Neural cell (in vitro differentiated cells): ENCODE data around the gene PHACTR2. TPM values are rescaled to one million over a fixed set of nuclear protein-coding genes. Genes with fewer than 3 reads are reported as not detected.

Experiments used
- H2AFZ ChIP-seq: fragments of 200-600, 300-800 bp; sonication (generic), shearing (Covaris generic); 2 replicates; pipeline ENCODE4 v1.6.0; 2014; ENCODE audit warnings: low read depth, mild to moderate bottlenecking, antibody characterized with exemption, low read length, moderate library complexity
- H3F3A ChIP-seq: fragments of 200-600 bp; shearing (Covaris generic); 2 replicates; pipeline ENCODE4 v1.6.1; 2016; ENCODE audit warnings: mild to moderate bottlenecking, moderate library complexity, mixed read lengths, antibody characterized with exemption, low read length; ENCODE audit not compliant: insufficient read depth, poor library complexity, severe bottlenecking
- H3K27ac ChIP-seq: fragments of 200-600, 300-800 bp; sonication (generic), shearing (Covaris generic); 2 replicates; pipeline ENCODE4 v1.5.1; 2014; ENCODE audit warnings: mild to moderate bottlenecking, low read length, moderate library complexity
- H3K27me3 ChIP-seq: fragments of 300-800, 200-600 bp; sonication (generic), shearing (Covaris generic); 2 replicates; pipeline ENCODE4 v1.6.0; 2014; ENCODE audit warnings: mild to moderate bottlenecking, low read depth, low read length, moderate library complexity; ENCODE audit not compliant: insufficient read depth
- H3K36me3 ChIP-seq: fragments of 300-800, 200-600 bp; sonication (generic), shearing (Covaris generic); 2 replicates; pipeline ENCODE4 v1.5.1; 2014; ENCODE audit warnings: mild to moderate bottlenecking, antibody characterized with exemption, low read length, moderate library complexity; ENCODE audit not compliant: insufficient read depth
- H3K4me2 ChIP-seq: fragments of 300-800, 200-600 bp; sonication (generic), shearing (Covaris generic); 2 replicates; pipeline ENCODE4 v1.6.0; 2014; ENCODE audit warnings: mild to moderate bottlenecking, low read length
- H3K4me3 ChIP-seq: fragments of 300-800, 200-600 bp; sonication (generic), shearing (Covaris generic); 2 replicates; pipeline ENCODE4 v1.5.1; 2014; ENCODE audit warnings: mild to moderate bottlenecking, low read length, moderate library complexity
- H3K79me2 ChIP-seq: fragments of 200-600 bp; shearing (Covaris generic); replicated peaks from 2 replicates; pipeline ENCODE4 v1.6.0; 2014; ENCODE audit warnings: mild to moderate bottlenecking, low read length, moderate library complexity; ENCODE audit not compliant: insufficient read depth
- H3K9ac ChIP-seq: fragments of 300-800, 200-600 bp; sonication (generic), shearing (Covaris generic); 2 replicates; pipeline ENCODE4 v1.6.1; 2016; ENCODE audit warnings: mild to moderate bottlenecking, low read length, mixed read lengths
- H3K9me2 ChIP-seq: fragments of 200-600 bp; shearing (Covaris generic); 2 replicates; pipeline ENCODE4 v1.6.1; 2016; ENCODE audit warnings: mild to moderate bottlenecking, low read length, mixed read lengths; ENCODE audit not compliant: insufficient read depth
- H3K9me3 ChIP-seq: fragments of 200-600, 300-800 bp; sonication (generic), shearing (Covaris generic); 2 replicates; pipeline ENCODE4 v1.6.1; 2016; ENCODE audit warnings: mild to moderate bottlenecking, mixed run types, low read length, moderate library complexity, mixed read lengths
- H4K20me1 ChIP-seq: fragments of 200-600 bp; shearing (Covaris generic); 2 replicates; pipeline ENCODE4 v1.6.1; 2016; ENCODE audit warnings: mild to moderate bottlenecking, mixed run types; ENCODE audit not compliant: insufficient read depth
- EP300 ChIP-seq: fragments of 450-650 bp; conservative IDR thresholded peaks from 2 replicates; pipeline ENCODE4 v1.6.1; 2014; ENCODE audit warnings: antibody characterized with exemption, mild to moderate bottlenecking, moderate library complexity; ENCODE audit not compliant: poor library complexity, severe bottlenecking
- EZH2 ChIP-seq: fragments of 200-600, 300-800 bp; shearing (Covaris generic), sonication (generic); IDR thresholded peaks from 2 replicates; pipeline ENCODE4 v1.6.1; 2014; ENCODE audit warnings: antibody characterized with exemption, low read length, borderline replicate concordance, mild to moderate bottlenecking; ENCODE audit not compliant: insufficient read depth, poor library complexity, severe bottlenecking
- MXI1 ChIP-seq: fragments of 450-650 bp; conservative IDR thresholded peaks from 2 replicates; pipeline ENCODE4 v1.6.1; 2014; ENCODE audit warnings: antibody characterized with exemption, mild to moderate bottlenecking; ENCODE audit not compliant: poor library complexity, severe bottlenecking
- POLR2AphosphoS5 ChIP-seq: IDR thresholded peaks from 2 replicates; pipeline ENCODE4 v1.6.1; 2012
- RAD21 ChIP-seq: fragments of 450-650 bp; conservative IDR thresholded peaks from 2 replicates; pipeline ENCODE4 v1.6.1; 2014; ENCODE audit warnings: antibody characterized with exemption, mild to moderate bottlenecking, moderate library complexity
- SMC3 ChIP-seq: fragments of 450-650 bp; conservative IDR thresholded peaks from 2 replicates; pipeline ENCODE4 v1.6.1; 2014; ENCODE audit warnings: antibody characterized with exemption, mild to moderate bottlenecking, moderate library complexity; ENCODE audit not compliant: poor library complexity
- TAF1 ChIP-seq: IDR thresholded peaks from 2 replicates; pipeline ENCODE4 v1.6.1; 2012; ENCODE audit warnings: low read depth
- polyA plus RNA-seq: library from polyadenylated mRNA; depleted of rRNA; stranded (reverse); fragments of >200 nt; gene quantifications from 2 replicates; pipeline ENCODE4 v1.2.3, GENCODE V29; 2014
- TF ChIP-seq, protein P1 (sequence below): fragments of 450-650 bp; IDR thresholded peaks from 2 replicates; pipeline ENCODE4 v1.5.1; 2014; ENCODE audit warnings: antibody characterized with exemption, mild to moderate bottlenecking, moderate library complexity; ENCODE audit not compliant: poor library complexity, severe bottlenecking
- TF ChIP-seq, protein P2 (sequence below): IDR thresholded peaks from 2 replicates; pipeline ENCODE4 v1.6.1; 2012; ENCODE audit warnings: borderline replicate concordance

PHACTR2 gene
- polyA plus RNA-seq, 1 donor from 2014 or later = 2.8 TPM

DNA sequence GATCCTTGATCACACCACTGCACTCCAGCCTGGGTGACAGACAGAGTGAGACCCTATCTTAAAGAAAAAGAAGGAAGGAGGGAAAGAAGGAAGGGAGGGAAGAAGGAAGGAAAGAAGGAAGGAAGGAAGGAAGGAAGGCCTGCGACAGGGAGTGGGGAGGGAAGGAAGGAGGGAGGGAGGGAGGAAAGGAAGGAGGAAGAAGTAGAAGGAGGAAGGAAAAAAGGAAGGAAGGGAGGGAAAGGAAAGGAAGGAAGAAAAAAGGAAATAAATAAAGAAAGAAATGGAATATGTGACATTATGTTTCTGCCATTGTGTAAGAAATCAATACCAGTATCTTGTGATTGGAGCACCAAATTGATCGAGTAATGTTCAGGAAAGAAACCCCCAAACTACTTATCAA is 16.2 kb downstream of the PHACTR2 start:
- H3K27me3 ChIP-seq = no peaks in the 10 kb centered on the region
- H3K4me2 ChIP-seq = no peak overlapping the region
- no peak overlapping the region for H3K27ac ChIP-seq
- no peaks in the 10 kb centered on the region for H3K9me3 ChIP-seq
- no peak overlapping the region for H3K9ac ChIP-seq
- H2AFZ ChIP-seq = no peak overlapping the region
- TF ChIP-seq SMC3 (no peak), POLR2AphosphoS5 (no peak), RAD21 (no peak), TAF1 (no peak), EP300 (no peak), EZH2 (no peak), MXI1 (no peak)
- TF ChIP-seq, protein P1, sequence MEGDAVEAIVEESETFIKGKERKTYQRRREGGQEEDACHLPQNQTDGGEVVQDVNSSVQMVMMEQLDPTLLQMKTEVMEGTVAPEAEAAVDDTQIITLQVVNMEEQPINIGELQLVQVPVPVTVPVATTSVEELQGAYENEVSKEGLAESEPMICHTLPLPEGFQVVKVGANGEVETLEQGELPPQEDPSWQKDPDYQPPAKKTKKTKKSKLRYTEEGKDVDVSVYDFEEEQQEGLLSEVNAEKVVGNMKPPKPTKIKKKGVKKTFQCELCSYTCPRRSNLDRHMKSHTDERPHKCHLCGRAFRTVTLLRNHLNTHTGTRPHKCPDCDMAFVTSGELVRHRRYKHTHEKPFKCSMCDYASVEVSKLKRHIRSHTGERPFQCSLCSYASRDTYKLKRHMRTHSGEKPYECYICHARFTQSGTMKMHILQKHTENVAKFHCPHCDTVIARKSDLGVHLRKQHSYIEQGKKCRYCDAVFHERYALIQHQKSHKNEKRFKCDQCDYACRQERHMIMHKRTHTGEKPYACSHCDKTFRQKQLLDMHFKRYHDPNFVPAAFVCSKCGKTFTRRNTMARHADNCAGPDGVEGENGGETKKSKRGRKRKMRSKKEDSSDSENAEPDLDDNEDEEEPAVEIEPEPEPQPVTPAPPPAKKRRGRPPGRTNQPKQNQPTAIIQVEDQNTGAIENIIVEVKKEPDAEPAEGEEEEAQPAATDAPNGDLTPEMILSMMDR = no peak
- TF ChIP-seq, protein P2, sequence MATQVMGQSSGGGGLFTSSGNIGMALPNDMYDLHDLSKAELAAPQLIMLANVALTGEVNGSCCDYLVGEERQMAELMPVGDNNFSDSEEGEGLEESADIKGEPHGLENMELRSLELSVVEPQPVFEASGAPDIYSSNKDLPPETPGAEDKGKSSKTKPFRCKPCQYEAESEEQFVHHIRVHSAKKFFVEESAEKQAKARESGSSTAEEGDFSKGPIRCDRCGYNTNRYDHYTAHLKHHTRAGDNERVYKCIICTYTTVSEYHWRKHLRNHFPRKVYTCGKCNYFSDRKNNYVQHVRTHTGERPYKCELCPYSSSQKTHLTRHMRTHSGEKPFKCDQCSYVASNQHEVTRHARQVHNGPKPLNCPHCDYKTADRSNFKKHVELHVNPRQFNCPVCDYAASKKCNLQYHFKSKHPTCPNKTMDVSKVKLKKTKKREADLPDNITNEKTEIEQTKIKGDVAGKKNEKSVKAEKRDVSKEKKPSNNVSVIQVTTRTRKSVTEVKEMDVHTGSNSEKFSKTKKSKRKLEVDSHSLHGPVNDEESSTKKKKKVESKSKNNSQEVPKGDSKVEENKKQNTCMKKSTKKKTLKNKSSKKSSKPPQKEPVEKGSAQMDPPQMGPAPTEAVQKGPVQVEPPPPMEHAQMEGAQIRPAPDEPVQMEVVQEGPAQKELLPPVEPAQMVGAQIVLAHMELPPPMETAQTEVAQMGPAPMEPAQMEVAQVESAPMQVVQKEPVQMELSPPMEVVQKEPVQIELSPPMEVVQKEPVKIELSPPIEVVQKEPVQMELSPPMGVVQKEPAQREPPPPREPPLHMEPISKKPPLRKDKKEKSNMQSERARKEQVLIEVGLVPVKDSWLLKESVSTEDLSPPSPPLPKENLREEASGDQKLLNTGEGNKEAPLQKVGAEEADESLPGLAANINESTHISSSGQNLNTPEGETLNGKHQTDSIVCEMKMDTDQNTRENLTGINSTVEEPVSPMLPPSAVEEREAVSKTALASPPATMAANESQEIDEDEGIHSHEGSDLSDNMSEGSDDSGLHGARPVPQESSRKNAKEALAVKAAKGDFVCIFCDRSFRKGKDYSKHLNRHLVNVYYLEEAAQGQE = no peak
- H3F3A ChIP-seq = no peaks in the 10 kb centered on the region
- no peaks in the 10 kb centered on the region for H3K9me2 ChIP-seq
- no peak overlapping the region for H3K4me3 ChIP-seq
- no peaks in the 10 kb centered on the region for H4K20me1 ChIP-seq
- H3K79me2 ChIP-seq = no peaks in the 10 kb centered on the region
- H3K36me3 ChIP-seq = no peaks in the 10 kb centered on the region

DNA sequence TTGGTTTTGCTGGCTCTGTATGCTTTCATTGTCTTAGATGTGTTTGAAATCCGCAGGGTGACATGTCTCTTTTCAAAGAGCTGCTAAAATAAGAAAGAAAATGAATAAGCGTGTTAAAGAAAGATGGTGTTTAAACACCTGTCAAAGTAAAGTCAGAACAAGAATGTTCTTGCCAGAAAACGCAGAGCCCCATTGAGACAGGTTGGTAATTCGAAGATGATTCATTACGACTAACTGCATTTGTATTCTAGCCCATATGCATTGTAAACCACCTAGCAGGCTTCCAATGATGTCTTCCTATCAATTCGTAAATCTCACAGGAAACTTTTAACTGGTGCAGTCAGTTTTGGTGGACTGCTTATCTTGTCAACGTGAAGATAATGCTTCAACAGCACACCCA is 16.8 kb downstream of the PHACTR2 start:
- Histone ChIP-seq H3K9me3 (no peaks in the 10 kb centered on the region), H4K20me1 (no peaks in the 10 kb centered on the region), H3F3A (no peaks in the 10 kb centered on the region), H3K27me3 (no peaks in the 10 kb centered on the region), H3K79me2 (no peaks in the 10 kb centered on the region), H3K27ac (no peak overlapping the region), H2AFZ (no peak overlapping the region), H3K9ac (no peak overlapping the region), H3K4me2 (no peak overlapping the region), H3K36me3 (no peaks in the 10 kb centered on the region), H3K4me3 (no peak overlapping the region), H3K9me2 (no peaks in the 10 kb centered on the region)
- TF ChIP-seq RAD21 = no peak
- TF ChIP-seq POLR2AphosphoS5 = no peak
- no peak for TF ChIP-seq SMC3
- TF ChIP-seq EP300 = no peak
- TF ChIP-seq, protein P1 = no peak
- TF ChIP-seq, protein P2 = no peak
- TF ChIP-seq EZH2 = no peak
- no peak for TF ChIP-seq MXI1
- TF ChIP-seq TAF1 = no peak
